Ovary (tissue), 9 donors: ENCODE results near the gene MND1. TPM values are rescaled to one million over a fixed set of nuclear protein-coding genes. Genes with fewer than 3 reads are reported as not detected.

ENCODE experiments used
- DNase-seq, 5 donors: peaks; one replicate each; pipeline ENCODE4 v3.0.0-alpha.2; 2019 to 2020
- H3K27ac ChIP-seq, 2 donors: fragments of 200-600 bp; one replicate each; pipeline versions ENCODE4 v1.5.1 to v1.8.0; 2019 to 2022
- H3K27me3 ChIP-seq: fragments of 200-600 bp; one replicate; pipeline ENCODE4 v1.8.0; 2022
- H3K36me3 ChIP-seq: fragments of 200-600 bp; sonication (generic); one replicate; pipeline ENCODE4 v1.5.1; 2019
- H3K4me1 ChIP-seq: one replicate; pipeline ENCODE4 v1.8.1; 2013; ENCODE audit warnings: mild to moderate bottlenecking, moderate library complexity; ENCODE audit not compliant: insufficient read depth
- H3K4me3 ChIP-seq: fragments of 200-600 bp; sonication (generic); one replicate; pipeline ENCODE4 v1.5.1; 2017
- H3K9me3 ChIP-seq, 2 donors: fragments of 200-600 bp in 1 of 2; sonication (generic) in 1 of 2; one replicate each; pipeline versions ENCODE4 v1.5.1 to v1.8.1; 2013 to 2019; ENCODE audit warnings: mild to moderate bottlenecking in 1 of 2, moderate library complexity in 1 of 2
- CTCF ChIP-seq, 3 donors: fragments of 450-650 bp in 2 of 3; fragments of 200-600 bp in 1 of 3; IDR thresholded peaks; one replicate each; pipeline versions ENCODE4 v1.5.1 to v1.8.0; 2016 to 2022; ENCODE audit warnings: antibody characterized with exemption in 3 of 3, mild to moderate bottlenecking in 1 of 3
- EP300 ChIP-seq: sonication (generic); formaldehyde crosslinking; IDR thresholded peaks from one replicate; pipeline ENCODE4 v1.6.1; 2017; ENCODE audit warnings: antibody characterized with exemption
- POLR2A ChIP-seq: fragments of 450-650 bp; IDR thresholded peaks from one replicate; pipeline ENCODE4 v1.6.1; 2017; ENCODE audit warnings: antibody characterized with exemption, mild to moderate bottlenecking, moderate library complexity
- WGBS, 3 donors: extraction: QIAGEN DNeasy Blood & Tissue Kit in 1 of 3; methylation state at CpG; one replicate each; pipeline versions ENCODE4 v1.1.5 to v1.1.7; 2013 to 2017; 5-methylcytosine and 5-hydroxymethylcytosine counted together
- intact Hi-C, 4 donors: fragments of 100-400 bp; cut with DNase I; formaldehyde crosslinking; loops; one replicate each; pipeline versions ENCODE4 v1.11.0 to v1.15.1; 2022 to 2023
- polyA plus RNA-seq, 2 donors: library from polyadenylated mRNA; stranded (reverse); fragments of 200-250 nt in 1 of 2; fragments of 350-450 nt in 1 of 2; fragmentation: Illumina TruSeq in 1 of 2; extraction: RNeasy Lipid Tissue Mini Kit (QIAGEN cat#74804) in 1 of 2; gene quantifications; one replicate each; pipeline ENCODE4 v1.2.3, GENCODE V29; 2013 to 2014
- total RNA-seq, 7 donors: library from RNA; depleted of rRNA in 2 of 7; stranded (reverse); fragments of >200 nt in 2 of 7; fragmentation: NEBNext Ultra II Directional in 3 of 7; extraction: Animal tissue kit (Norgen Biotek cat#: 25700) in 3 of 7; gene quantifications; one replicate each; pipeline versions ENCODE4 v1.1.0 to v1.2.4, GENCODE V29; 2016 to 2023
- donor health status: DM: no; HTN: no; CAD: no; lungs with moderate emphysema.
- donor health status: DM: no; HTN: no; CAD: no.
- donor health status: Bipolar disorder and iron deficiency.
- donor health status: DM: yes; HTN: yes; CAD: no.
- donor health status: DM: no; HTN: no; CAD: no.
- donor health status: DM: yes; HTN: yes; CAD: no.

The MND1 gene
- total and polyA plus RNA-seq, 9 donors = 0.28 to 3.7 (median 0.59) TPM; not detected in 4

- TF ChIP-seq POLR2A (no peak), EP300 (no peak), CTCF (IDR thresholded peaks at IDR 0.05) (no peak)
- Histone ChIP-seq H3K36me3 (no peaks in the 10 kb centered on the region), H3K4me1 (no peaks in the 10 kb centered on the region), H3K4me3 (no peak overlapping the region), H3K27ac (no peak overlapping the region), H3K9me3 (no peaks in the 10 kb centered on the region), H3K27me3 (no peaks in the 10 kb centered on the region)
- no peak for DNase-seq
- intact Hi-C loops = loop anchor here in 2 of 4 donors (10.0 kb wide), 2 partner anchors 108 to 118 kb away; partner anchors contain the start of gene TMEM131L (in 1 of the 2)
Observed at GRCh38 chr4:153347117-153347516, 2.6 kb downstream of the MND1 start.

- Histone ChIP-seq H3K9me3 (no peaks in the 10 kb centered on the region), H3K27me3 (no peaks in the 10 kb centered on the region), H3K36me3 (no peaks in the 10 kb centered on the region), H3K4me3 (no peak overlapping the region), H3K4me1 (no peaks in the 10 kb centered on the region), H3K27ac (no peak overlapping the region)
- WGBS, 3 donors = 83 to 97% (median 96%) methylated on average over 4 of the region's 4 CpGs
- TF ChIP-seq POLR2A (no peak), EP300 (no peak), CTCF (IDR thresholded peaks at IDR 0.05) (no peak)
- intact Hi-C loops = loop anchor here in 2 of 4 donors (10.0 kb wide), 2 partner anchors 107 to 117 kb away; partner anchors contain the start of gene TMEM131L (in 1 of the 2)
- DNase-seq = no peak
Observed at GRCh38 chr4:153348006-153348405, 3.5 kb downstream of the MND1 start.

GRCh38 chr4:153349206-153349805 is 4.8 kb downstream of the MND1 start:
- H3K4me3 ChIP-seq = no peak overlapping the region
- intact Hi-C loops = loop anchor here in 2 of 4 donors (10.0 kb wide), 2 partner anchors 105 to 115 kb away; partner anchors contain the start of gene TMEM131L (in 1 of the 2)
- H3K9me3 ChIP-seq = no peaks in the 10 kb centered on the region
- no peaks in the 10 kb centered on the region for H3K4me1 ChIP-seq
- WGBS, 3 donors = 73 to 91% (median 89%) methylated on average over 1 of the region's 1 CpG
- no peak for TF ChIP-seq POLR2A
- TF ChIP-seq CTCF (IDR thresholded peaks at IDR 0.05) = no peak
- TF ChIP-seq EP300 = no peak
- H3K27me3 ChIP-seq = no peaks in the 10 kb centered on the region
- no peak for DNase-seq
- no peaks in the 10 kb centered on the region for H3K36me3 ChIP-seq
- no peak overlapping the region for H3K27ac ChIP-seq

GRCh38 chr4:153362184-153362583 is 17.7 kb downstream of the MND1 start:
- TF ChIP-seq CTCF (IDR thresholded peaks at IDR 0.05) = no peak
- no peak for TF ChIP-seq POLR2A
- TF ChIP-seq EP300 = no peak
- Histone ChIP-seq H3K36me3 (no peaks in the 10 kb centered on the region), H3K4me3 (no peak overlapping the region), H3K27ac (no peak overlapping the region), H3K9me3 (no peaks in the 10 kb centered on the region), H3K4me1 (no peaks in the 10 kb centered on the region), H3K27me3 (no peaks in the 10 kb centered on the region)
- intact Hi-C loops = no loop called here
- no peak for DNase-seq
- WGBS, 3 donors = 87 to 93% (median 87%) methylated on average over 3 of the region's 3 CpGs
